ENCODE results near the gene DNAH10. TPM values are rescaled to one million over a fixed set of nuclear protein-coding genes. Genes with fewer than 3 reads are reported as not detected.

DNAH10 gene
- total and polyA plus RNA-seq, 10 of the 15 experiments (the other 5 are each of a cell fraction or from before 2014, with no cell fraction given), result 0.01 to 0.32 (median 0.06) TPM

DNA sequence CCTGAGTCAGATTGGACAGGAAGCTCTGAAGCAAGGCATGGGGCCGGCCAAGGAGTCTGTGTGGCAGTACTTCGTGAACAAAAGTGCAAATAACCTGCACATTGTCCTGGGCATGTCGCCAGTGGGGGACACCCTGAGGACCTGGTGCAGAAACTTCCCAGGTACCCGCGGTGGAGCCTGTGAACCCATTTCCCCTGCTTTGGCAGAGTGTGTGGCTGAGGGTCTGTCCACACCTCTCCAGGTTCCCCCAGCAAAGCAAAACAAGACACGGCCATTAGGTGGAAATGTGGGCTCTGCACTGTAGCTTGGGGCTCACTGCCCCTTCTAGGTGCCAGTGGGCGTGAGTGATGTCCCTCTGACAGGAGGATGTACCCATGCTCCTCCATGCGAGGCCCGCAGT lies 131.2 kb downstream of the DNAH10 start:
- intact Hi-C loops (cut with micrococcal nuclease; ENCODE audit: unreplicated experiment), result no loop called here
- Histone ChIP-seq H3K4me2 (ENCODE audit: control insufficient read depth, insufficient read depth) (no peak overlapping the region), H4K20me1 (ENCODE audit: control insufficient read depth, insufficient read depth) (no peaks in the 10 kb centered on the region), H3K36me3 (ENCODE audit: control insufficient read depth in 2 of 2, insufficient read depth in 2 of 2, low read length in 1 of 2) (no peaks in the 10 kb centered on the region), H3K79me2 (ENCODE audit: control insufficient read depth, insufficient read depth, low read length) (no peaks in the 10 kb centered on the region), H3K9ac (ENCODE audit: control insufficient read depth, insufficient read depth, low read length) (no peak overlapping the region), H3K27ac (ENCODE audit: control insufficient read depth, insufficient read depth) (no peak overlapping the region), H3K9me3 (replicated peaks; ENCODE audit: control insufficient read depth, insufficient read depth, low read length) (no peaks in the 10 kb centered on the region), H3K4me1 (ENCODE audit: control insufficient read depth, insufficient read depth, low read length) (no peaks in the 10 kb centered on the region), H3K4me3 (no peak overlapping the region), H2AFZ (ENCODE audit: control insufficient read depth, low read depth, low read length) (no peak overlapping the region), H3K27me3 (replicated peaks in 1 of 2; ENCODE audit: control insufficient read depth in 2 of 2, insufficient read depth in 2 of 2, low read length in 1 of 2) (no peaks in the 10 kb centered on the region; a peak in 2 of 4 replicates)
- ATAC-seq (no peak), DNase-seq (ENCODE audit: low read depth, low spot score) (no peak), FAIRE-seq (no peak)
- ChIA-PET POLR2A (no interaction called here), SMC1A (ENCODE audit: uncharacterized antibody, unreplicated experiment) (no interaction called here), CTCF (no interaction called here), RAD21 (ENCODE audit: unreplicated experiment) (no interaction called here)
- 47% methylated on average over 9 of the region's 9 CpGs for WGBS (ENCODE audit: insufficient coverage, insufficient replicate concordance, low lambda C conversion rate, missing lambda C conversion rate)
- TF ChIP-seq RELA (IDR thresholded peaks at IDR 0.05; ENCODE audit: borderline replicate concordance, partially characterized antibody) (no peak), GABPA (IDR thresholded peaks at IDR 0.05; ENCODE audit: low read depth) (no peak), SMARCA5 (IDR thresholded peaks at IDR 0.05) (no peak), POLR2A (IDR thresholded peaks at IDR 0.05; ENCODE audit: low read depth, low read length) (no peak), SREBF1 (IDR thresholded peaks at IDR 0.05; ENCODE audit: low read length) (no peak), MYB (IDR thresholded peaks at IDR 0.05; ENCODE audit: borderline replicate concordance, low read depth, low read length) (no peak), NRF1 (conservative IDR thresholded peaks at IDR 0.05; ENCODE audit: low read depth, low read length) (no peak), IRF4 (IDR thresholded peaks at IDR 0.05; ENCODE audit: low read depth, low read length) (no peak), ZNF622 (IDR thresholded peaks at IDR 0.05) (no peak), MEF2A (IDR thresholded peaks at IDR 0.05; ENCODE audit: insufficient read depth, low read depth, low read length) (no peak), IKZF1 (conservative IDR thresholded peaks at IDR 0.05) (no peak)
- in situ Hi-C loops (cut with MboI), result no loop called here
- BruUV-seq (replicated peaks), result no TSS peak

- WGBS (ENCODE audit: insufficient coverage, insufficient replicate concordance, low lambda C conversion rate, missing lambda C conversion rate), result 58% methylated on average over 4 of the region's 4 CpGs
- Histone ChIP-seq H3K4me3 (no peak overlapping the region), H3K79me2 (ENCODE audit: control insufficient read depth, insufficient read depth, low read length) (no peaks in the 10 kb centered on the region), H3K4me2 (ENCODE audit: control insufficient read depth, insufficient read depth) (no peak overlapping the region), H4K20me1 (ENCODE audit: control insufficient read depth, insufficient read depth) (no peaks in the 10 kb centered on the region), H3K27ac (ENCODE audit: control insufficient read depth, insufficient read depth) (no peak overlapping the region), H3K36me3 (ENCODE audit: control insufficient read depth in 2 of 2, insufficient read depth in 2 of 2, low read length in 1 of 2) (no peaks in the 10 kb centered on the region), H3K9me3 (replicated peaks; ENCODE audit: control insufficient read depth, insufficient read depth, low read length) (no peaks in the 10 kb centered on the region), H2AFZ (ENCODE audit: control insufficient read depth, low read depth, low read length) (no peak overlapping the region), H3K27me3 (replicated peaks in 1 of 2; ENCODE audit: control insufficient read depth in 2 of 2, insufficient read depth in 2 of 2, low read length in 1 of 2) (no peaks in the 10 kb centered on the region; a peak in 2 of 4 replicates), H3K9ac (ENCODE audit: control insufficient read depth, insufficient read depth, low read length) (no peak overlapping the region), H3K4me1 (ENCODE audit: control insufficient read depth, insufficient read depth, low read length) (no peaks in the 10 kb centered on the region)
- no peak for TF ChIP-seq RFX5 (IDR thresholded peaks at IDR 0.05; ENCODE audit: low read depth, low read length)
- no peak for TF ChIP-seq HDAC6 (IDR thresholded peaks at IDR 0.05; ENCODE audit: unreplicated experiment)
- TF ChIP-seq EED (IDR thresholded peaks at IDR 0.05; ENCODE audit: low read depth), result no peak
- BruUV-seq (replicated peaks), result no TSS peak
- SMC1A ChIA-PET (ENCODE audit: uncharacterized antibody, unreplicated experiment), result no interaction called here
- POLR2A ChIA-PET, result no interaction called here
- FAIRE-seq (no peak), ATAC-seq (no peak), DNase-seq (ENCODE audit: low read depth, low spot score) (no peak)
- CTCF ChIA-PET, result no interaction called here
- intact Hi-C loops (cut with micrococcal nuclease; ENCODE audit: unreplicated experiment), result no loop called here
- in situ Hi-C loops (cut with MboI), result no loop called here
- RAD21 ChIA-PET (ENCODE audit: unreplicated experiment), result no interaction called here
These were observed 132.8 kb downstream of the DNAH10 start for GRCh38 chr12:123894823-123895345.
